Epithelial cell of proximal tubule (primary cell): ENCODE measurements around the gene SETBP1. TPM values are rescaled to one million over a fixed set of nuclear protein-coding genes. Genes with fewer than 3 reads are reported as not detected.

ENCODE experiments used
- DNase-seq: peaks from one replicate; pipeline ENCODE4 v3.0.0-alpha.2; 2011; ENCODE audit warnings: low read depth
- H3K4me3 ChIP-seq: 2 replicates; pipeline ENCODE4 v1.5.1; 2011; ENCODE audit warnings: low read depth, mild to moderate bottlenecking, low read length
- total RNA-seq: library from RNA; depleted of rRNA; stranded (reverse); fragments of >200 nt; gene quantifications from 2 replicates; pipeline ENCODE4 v1.2.3, GENCODE V29; 2015
- TF ChIP-seq, protein P1 (sequence below): conservative IDR thresholded peaks from 2 replicates; pipeline ENCODE4 v1.5.1; 2012; ENCODE audit warnings: low read depth, mild to moderate bottlenecking, low read length

Gene SETBP1
- total RNA-seq, 1 donor from 2014 or later: 2.4 TPM

DNA sequence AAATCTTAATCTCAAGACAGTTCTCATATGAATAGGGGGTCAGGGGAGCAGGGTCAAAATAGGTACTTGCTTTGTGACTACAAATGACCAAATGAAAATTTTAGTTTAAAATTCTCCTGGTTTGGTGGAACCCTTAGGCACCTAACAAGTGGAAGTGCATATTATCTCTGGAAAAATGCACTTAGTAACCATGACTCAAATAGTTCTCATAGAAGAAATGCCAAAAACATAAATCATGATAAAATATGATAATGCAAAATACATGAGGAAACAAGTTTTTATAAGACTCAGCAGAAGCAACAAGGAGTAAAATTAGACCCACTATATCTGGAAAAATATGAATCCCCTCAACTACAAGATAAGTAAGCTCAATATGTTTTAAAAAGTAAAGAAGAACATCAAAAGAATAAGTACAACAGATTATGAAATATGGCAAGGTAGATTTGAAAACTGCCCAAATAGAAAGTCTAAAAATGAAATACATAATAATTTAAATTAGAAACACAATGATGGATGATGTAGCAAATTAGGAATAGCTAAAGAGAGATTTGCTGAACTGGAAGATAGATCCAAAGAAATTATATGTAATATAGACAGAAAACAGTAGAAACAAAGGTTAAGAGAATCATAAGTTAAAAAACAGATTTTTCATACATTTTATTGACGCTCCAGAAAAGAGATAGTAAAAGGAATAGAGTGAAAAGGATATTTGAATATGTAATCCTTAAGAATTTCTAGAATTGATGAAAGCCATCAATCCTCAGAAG is 308.3 kb downstream of the SETBP1 start:
- DNase-seq: no peak
- no peak overlapping the region for H3K4me3 ChIP-seq
- TF ChIP-seq, protein P1, sequence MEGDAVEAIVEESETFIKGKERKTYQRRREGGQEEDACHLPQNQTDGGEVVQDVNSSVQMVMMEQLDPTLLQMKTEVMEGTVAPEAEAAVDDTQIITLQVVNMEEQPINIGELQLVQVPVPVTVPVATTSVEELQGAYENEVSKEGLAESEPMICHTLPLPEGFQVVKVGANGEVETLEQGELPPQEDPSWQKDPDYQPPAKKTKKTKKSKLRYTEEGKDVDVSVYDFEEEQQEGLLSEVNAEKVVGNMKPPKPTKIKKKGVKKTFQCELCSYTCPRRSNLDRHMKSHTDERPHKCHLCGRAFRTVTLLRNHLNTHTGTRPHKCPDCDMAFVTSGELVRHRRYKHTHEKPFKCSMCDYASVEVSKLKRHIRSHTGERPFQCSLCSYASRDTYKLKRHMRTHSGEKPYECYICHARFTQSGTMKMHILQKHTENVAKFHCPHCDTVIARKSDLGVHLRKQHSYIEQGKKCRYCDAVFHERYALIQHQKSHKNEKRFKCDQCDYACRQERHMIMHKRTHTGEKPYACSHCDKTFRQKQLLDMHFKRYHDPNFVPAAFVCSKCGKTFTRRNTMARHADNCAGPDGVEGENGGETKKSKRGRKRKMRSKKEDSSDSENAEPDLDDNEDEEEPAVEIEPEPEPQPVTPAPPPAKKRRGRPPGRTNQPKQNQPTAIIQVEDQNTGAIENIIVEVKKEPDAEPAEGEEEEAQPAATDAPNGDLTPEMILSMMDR: no peak

DNA sequence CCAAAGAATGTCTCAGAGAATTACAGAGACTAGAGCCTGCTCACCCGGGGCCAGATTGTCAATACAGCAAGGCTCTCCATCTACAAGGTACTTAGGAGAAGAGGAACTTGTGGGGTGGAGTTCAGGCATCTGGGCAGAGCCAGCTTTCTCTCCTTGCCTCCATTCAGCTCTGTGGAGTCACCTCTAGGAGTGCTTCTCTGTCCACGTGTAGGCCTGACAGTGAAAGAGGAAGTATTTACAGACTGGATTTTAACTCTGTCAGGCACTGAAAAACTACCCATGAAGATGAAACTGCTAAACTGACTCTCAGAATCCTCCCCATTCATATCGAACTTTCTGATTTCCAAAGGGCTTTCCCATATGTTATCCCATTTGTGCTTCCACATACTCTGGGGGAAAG is 315.6 kb downstream of the SETBP1 start:
- no peak for DNase-seq
- TF ChIP-seq, protein P1: no peak
- no peak overlapping the region for H3K4me3 ChIP-seq

DNA sequence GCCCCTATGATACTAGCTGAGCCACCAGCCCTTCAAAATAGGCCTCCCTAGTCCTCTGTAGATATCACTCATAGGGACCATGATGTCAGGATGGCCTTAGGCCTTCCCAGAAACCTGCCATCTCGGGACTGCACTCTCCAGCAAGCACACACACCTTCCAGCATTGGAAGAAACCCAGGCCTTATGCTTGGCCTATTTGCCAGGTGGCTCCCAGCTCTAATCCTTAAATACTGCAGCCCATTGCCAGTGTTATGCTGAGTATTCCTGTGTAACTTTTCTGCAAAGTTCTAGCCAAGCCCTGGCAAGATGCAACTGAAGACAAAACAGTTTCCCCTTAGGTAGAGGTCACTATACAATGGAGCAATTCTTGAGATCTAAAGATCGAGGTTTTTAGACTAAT is 316.5 kb downstream of the SETBP1 start:
- DNase-seq: no peak

DNA sequence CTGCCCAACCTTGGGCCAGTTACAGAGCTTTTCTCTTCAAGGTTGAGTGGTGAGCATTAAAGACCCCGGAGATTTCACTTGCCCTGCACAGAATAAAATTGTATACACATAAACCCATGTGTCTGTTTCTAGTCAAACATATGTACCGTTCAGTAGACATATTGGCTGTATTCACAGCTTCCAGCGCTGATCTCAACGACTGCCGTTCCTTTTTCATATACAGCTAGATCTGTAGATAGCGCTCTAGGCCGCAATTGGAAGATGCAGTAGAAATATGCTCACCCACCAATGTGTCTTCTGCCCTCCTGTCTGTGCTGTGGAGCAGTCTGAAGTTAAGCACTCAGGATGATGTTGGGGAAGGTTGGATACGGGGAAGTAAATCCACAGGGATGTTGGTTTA is 317.7 kb downstream of the SETBP1 start:
- no peak for DNase-seq
- TF ChIP-seq, protein P1: no peak
- H3K4me3 ChIP-seq: no peak overlapping the region

More for the DNA sequence above, 316.5 kb downstream of the SETBP1 start:
- TF ChIP-seq, protein P1: no peak
- H3K4me3 ChIP-seq: no peak overlapping the region

DNA sequence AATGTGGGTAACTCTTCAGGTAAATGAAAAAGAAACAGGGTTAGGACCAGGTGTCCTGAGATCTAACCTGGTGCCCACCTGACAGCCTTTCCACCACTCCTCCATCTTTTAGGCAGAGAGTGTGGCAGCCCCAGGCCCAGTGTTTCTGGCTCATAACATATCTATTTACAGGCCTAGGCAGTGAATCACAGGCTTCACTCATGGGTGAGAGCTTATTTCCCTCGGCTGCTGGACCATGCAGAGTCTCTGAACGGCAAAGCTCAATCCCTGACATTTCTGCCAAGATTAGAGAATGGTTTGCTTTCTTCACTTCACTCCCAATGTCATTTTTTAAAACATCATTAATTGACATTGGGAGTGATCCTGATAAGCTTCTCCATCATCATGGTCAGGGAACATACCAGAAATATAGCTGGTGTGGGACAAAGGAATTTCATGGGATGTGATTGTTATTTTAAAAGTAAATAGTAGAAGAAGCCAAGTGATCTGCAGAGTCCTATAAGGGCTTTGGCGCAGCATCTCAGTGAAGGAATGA is 323.9 kb downstream of the SETBP1 start:
- DNase-seq: no peak
- no peak overlapping the region for H3K4me3 ChIP-seq

DNA sequence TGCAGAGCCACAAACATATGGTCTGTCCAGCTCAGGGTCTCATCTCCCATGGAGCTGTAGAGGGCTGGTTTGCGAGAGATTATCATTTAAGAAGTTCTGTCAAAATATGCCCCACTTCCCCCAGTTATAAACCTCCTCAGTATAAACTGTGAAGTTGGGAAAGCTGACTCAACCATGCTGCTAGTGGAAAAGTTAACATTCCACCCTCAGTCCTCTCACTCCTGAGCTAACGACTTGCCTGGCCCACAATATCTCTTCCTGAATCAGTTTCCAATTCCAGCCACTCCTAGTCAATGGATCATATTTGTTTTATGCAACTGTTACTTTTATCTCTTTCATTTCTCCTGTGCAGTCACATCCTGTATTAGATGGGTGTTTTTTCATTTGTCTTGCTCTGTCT is 326.2 kb downstream of the SETBP1 start:
- DNase-seq: no peak
- H3K4me3 ChIP-seq: no peak overlapping the region
- TF ChIP-seq, protein P1: no peak

More for the DNA sequence above, 323.9 kb downstream of the SETBP1 start:
- TF ChIP-seq, protein P1: no peak

DNA sequence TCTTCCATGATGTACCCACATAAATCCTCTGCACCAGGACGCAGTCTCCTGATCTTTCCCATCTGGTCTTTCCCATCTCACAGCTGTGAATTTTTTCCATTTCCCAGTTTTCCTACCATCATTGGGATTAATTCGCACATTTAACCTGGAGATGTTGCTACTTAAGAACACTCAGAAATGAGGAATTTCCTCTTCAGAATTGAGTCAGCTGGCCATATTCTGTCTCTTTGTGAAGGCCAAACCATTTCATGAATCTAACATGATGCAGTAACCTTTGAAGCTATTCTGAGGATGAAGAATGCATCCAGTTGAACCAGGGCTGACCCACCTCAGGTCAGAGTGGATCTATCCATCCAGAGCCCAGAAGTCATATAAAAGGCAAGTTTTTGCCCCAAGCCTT is 326.8 kb downstream of the SETBP1 start:
- H3K4me3 ChIP-seq: no peak overlapping the region
- TF ChIP-seq, protein P1: no peak
- no peak for DNase-seq
